Astrocyte (in vitro differentiated cells and primary cell): Measurements from ENCODE around the gene UBL4B. TPM values are rescaled to one million over a fixed set of nuclear protein-coding genes. Genes with fewer than 3 reads are reported as not detected.

Experiments used
- DNase-seq: peaks from one replicate; pipeline ENCODE4 v3.0.0-alpha.2; 2010; ENCODE audit warnings: low read depth
- FAIRE-seq: peaks from 2 replicates; lab custom pipeline; 2011; peaks lifted over from hg19 to GRCh38; lab: Jason Lieb, UNC
- H2AFZ ChIP-seq: 2 replicates; pipeline ENCODE4 v1.6.0; 2012; ENCODE audit warnings: low read depth, low read length, inconsistent platforms
- H3K27ac ChIP-seq: 2 replicates; pipeline ENCODE4 v1.5.1; 2011; ENCODE audit warnings: low read depth, low read length, inconsistent platforms
- H3K27me3 ChIP-seq: 2 replicates; pipeline ENCODE4 v1.6.0; 2011; ENCODE audit warnings: low read length, inconsistent platforms; ENCODE audit not compliant: insufficient read depth
- H3K36me3 ChIP-seq: 2 replicates; pipeline ENCODE4 v1.5.1; 2011; ENCODE audit warnings: low read length, inconsistent platforms; ENCODE audit not compliant: insufficient read depth
- H3K4me1 ChIP-seq: 2 replicates; pipeline ENCODE4 v1.5.1; 2011; ENCODE audit warnings: low read length, inconsistent platforms; ENCODE audit not compliant: insufficient read depth
- H3K4me2 ChIP-seq: 2 replicates; pipeline ENCODE4 v1.6.0; 2012; ENCODE audit warnings: low read length, inconsistent platforms
- H3K4me3 ChIP-seq: 2 replicates; pipeline ENCODE4 v1.5.1; 2011; ENCODE audit warnings: low read depth, mild to moderate bottlenecking, low read length, inconsistent platforms; ENCODE audit not compliant: insufficient read depth
- H3K79me2 ChIP-seq: 2 replicates; pipeline ENCODE4 v1.6.0; 2012; ENCODE audit warnings: mild to moderate bottlenecking, low read length, inconsistent platforms; ENCODE audit not compliant: insufficient read depth
- H3K9ac ChIP-seq: 2 replicates; pipeline ENCODE4 v1.6.0; 2012; ENCODE audit warnings: mild to moderate bottlenecking, low read length, inconsistent platforms
- H3K9me3 ChIP-seq: 2 replicates; pipeline ENCODE4 v1.5.1; 2012; ENCODE audit warnings: low read depth, mild to moderate bottlenecking, low read length, inconsistent platforms; ENCODE audit not compliant: insufficient read depth
- H4K20me1 ChIP-seq: 2 replicates; pipeline ENCODE4 v1.6.0; 2012; ENCODE audit warnings: low read length, inconsistent platforms; ENCODE audit not compliant: insufficient read depth
- H3K27ac Mint-ChIP-seq: one replicate; pipeline ENCODE4 v1.8.0; 2021; ENCODE audit warnings: mild to moderate bottlenecking, mixed read lengths; ENCODE audit not compliant: unreplicated experiment
- H3K27me3 Mint-ChIP-seq: one replicate; pipeline ENCODE4 v1.8.0; 2021; ENCODE audit warnings: low read depth, mixed read lengths; ENCODE audit not compliant: unreplicated experiment
- H3K36me3 Mint-ChIP-seq: one replicate; pipeline ENCODE4 v1.8.0; 2021; ENCODE audit warnings: low read depth, mixed read lengths; ENCODE audit not compliant: unreplicated experiment
- H3K4me1 Mint-ChIP-seq: one replicate; pipeline ENCODE4 v1.8.0; 2021; ENCODE audit warnings: low read depth, mixed read lengths; ENCODE audit not compliant: unreplicated experiment
- H3K4me3 Mint-ChIP-seq: one replicate; pipeline ENCODE4 v1.8.0; 2021; ENCODE audit warnings: mild to moderate bottlenecking, moderate library complexity, mixed read lengths; ENCODE audit not compliant: unreplicated experiment
- H3K9me3 Mint-ChIP-seq: one replicate; pipeline ENCODE4 v1.8.0; 2021; ENCODE audit warnings: mild to moderate bottlenecking, mixed read lengths; ENCODE audit not compliant: unreplicated experiment
- CTCF ChIP-seq: IDR thresholded peaks from 2 replicates; pipeline ENCODE4 v1.5.1; 2011; ENCODE audit warnings: low read depth, mild to moderate bottlenecking, inconsistent platforms, low read length, moderate library complexity; ENCODE audit not compliant: insufficient read depth
- EZH2 ChIP-seq: IDR thresholded peaks from 2 replicates; pipeline ENCODE4 v1.6.1; 2012; ENCODE audit warnings: mild to moderate bottlenecking, low read length, inconsistent platforms; ENCODE audit not compliant: insufficient read depth
- total RNA-seq: library from RNA; stranded (reverse); gene quantifications from 2 replicates; pipeline ENCODE4 v1.2.1, GENCODE V29; 2021

UBL4B gene
- total RNA-seq, 1 donor from 2014 or later, result not detected

GRCh38 chr1:110119843-110120242, 7.6 kb downstream of the UBL4B start:
- no peaks in the 10 kb centered on the region for H3K4me1 ChIP-seq
- H3K9me3 ChIP-seq, result no peaks in the 10 kb centered on the region
- no peak overlapping the region for H3K4me3 ChIP-seq
- no peak overlapping the region for H2AFZ ChIP-seq
- H3K4me1 Mint-ChIP-seq, result peaks cover 7% of the 10 kb centered on the region
- H3K4me3 Mint-ChIP-seq, result no peak overlapping the region
- peaks cover 11% of the 10 kb centered on the region for H3K9me3 Mint-ChIP-seq
- H3K27ac Mint-ChIP-seq, result no peak overlapping the region
- peaks cover 15% of the 10 kb centered on the region for H3K27me3 ChIP-seq
- no peak overlapping the region for H3K9ac ChIP-seq
- H4K20me1 ChIP-seq, result no peaks in the 10 kb centered on the region
- TF ChIP-seq CTCF, result no peak
- TF ChIP-seq EZH2, result no peak
- DNase-seq, result no peak
- no peaks in the 10 kb centered on the region for H3K79me2 ChIP-seq
- H3K27ac ChIP-seq, result no peak overlapping the region
- H3K36me3 Mint-ChIP-seq, result peaks cover 2% of the 10 kb centered on the region
- no peak overlapping the region for H3K4me2 ChIP-seq
- H3K27me3 Mint-ChIP-seq, result peaks cover 25% of the 10 kb centered on the region
- H3K36me3 ChIP-seq, result no peaks in the 10 kb centered on the region
- no peak for FAIRE-seq

- no peaks in the 10 kb centered on the region for H3K4me1 ChIP-seq
- H3K9me3 ChIP-seq, result no peaks in the 10 kb centered on the region
- H3K4me3 ChIP-seq, result no peak overlapping the region
- Mint-ChIP-seq H3K27me3 (peaks cover 17% of the 10 kb centered on the region), H3K4me3 (no peak overlapping the region), H3K36me3 (peaks cover 2% of the 10 kb centered on the region), H3K27ac (no peak overlapping the region), H3K9me3 (peaks cover 20% of the 10 kb centered on the region), H3K4me1 (peaks cover 7% of the 10 kb centered on the region)
- H3K9ac ChIP-seq, result no peak overlapping the region
- H3K79me2 ChIP-seq, result no peaks in the 10 kb centered on the region
- no peak for TF ChIP-seq EZH2
- TF ChIP-seq CTCF, result no peak
- no peak for FAIRE-seq
- no peak overlapping the region for H3K4me2 ChIP-seq
- no peaks in the 10 kb centered on the region for H4K20me1 ChIP-seq
- peaks cover 5% of the 10 kb centered on the region for H3K27me3 ChIP-seq
- no peaks in the 10 kb centered on the region for H3K36me3 ChIP-seq
- DNase-seq, result no peak
- no peak overlapping the region for H3K27ac ChIP-seq
- no peak overlapping the region for H2AFZ ChIP-seq
These were observed 8.8 kb downstream of the UBL4B start for GRCh38 chr1:110120960-110121561.

GRCh38 chr1:110123224-110123623, 11.0 kb downstream of the UBL4B start:
- H3K4me3 Mint-ChIP-seq, result no peak overlapping the region
- Histone ChIP-seq H3K4me3 (no peak overlapping the region), H3K36me3 (no peaks in the 10 kb centered on the region), H3K9me3 (no peaks in the 10 kb centered on the region), H2AFZ (no peak overlapping the region), H3K4me2 (no peak overlapping the region), H3K27ac (no peak overlapping the region), H3K79me2 (no peaks in the 10 kb centered on the region), H4K20me1 (no peaks in the 10 kb centered on the region), H3K27me3 (peaks cover 5% of the 10 kb centered on the region), H3K9ac (no peak overlapping the region), H3K4me1 (no peaks in the 10 kb centered on the region)
- DNase-seq (no peak), FAIRE-seq (peak; percentile 47)
- H3K27me3 Mint-ChIP-seq, result peaks cover 14% of the 10 kb centered on the region
- TF ChIP-seq CTCF (no peak), EZH2 (no peak)
- no peak overlapping the region for H3K27ac Mint-ChIP-seq
- peaks cover 7% of the 10 kb centered on the region for H3K4me1 Mint-ChIP-seq
- peaks cover 2% of the 10 kb centered on the region for H3K36me3 Mint-ChIP-seq
- peaks cover 20% of the 10 kb centered on the region for H3K9me3 Mint-ChIP-seq
